Activated CD4-positive, alpha-beta T cell treated with anti-CD3 and anti-CD28 coated beads for 36 hours (primary cell): ENCODE measurements around the gene PEX19. TPM values are rescaled to one million over a fixed set of nuclear protein-coding genes. Genes with fewer than 3 reads are reported as not detected.
A peak's percentile ranks its signal among the peaks of the same experiment; 100 is the strongest.
"Not testable (repeated sequence)": the region's sequence is repeated elsewhere in the genome, so short reads cannot be mapped to it uniquely, and the experiment has no call there.

Experiments used
- ATAC-seq: fragments of 200-7000 bp; cut with Tn5 transposase; one replicate; pipeline ENCODE4 v1.10.0; 2021; ENCODE audit warnings: mild to moderate bottlenecking, moderate library complexity
- CTCF ChIA-PET: fragments of 350-600 bp; sonication (Branson Sonifier 250); formaldehyde crosslinking; loops from one replicate; lab custom pipeline; 2021; ENCODE audit warnings: antibody characterized with exemption; lab: Charles Lee
- POLR2A ChIA-PET: fragments of 350-600 bp; sonication (Branson Sonifier 250); formaldehyde crosslinking; loops from one replicate; lab custom pipeline; 2021; ENCODE audit warnings: antibody characterized with exemption, inconsistent platforms; lab: Charles Lee
- DNase-seq: peaks from one replicate; pipeline ENCODE4 v3.0.0-alpha.2; 2020
- H3K27ac Mint-ChIP-seq: one replicate; pipeline ENCODE4 v1.8.0; 2021; ENCODE audit warnings: mixed read lengths
- H3K27me3 Mint-ChIP-seq: one replicate; pipeline ENCODE4 v1.8.0; 2021; ENCODE audit warnings: mixed read lengths
- H3K36me3 Mint-ChIP-seq: one replicate; pipeline ENCODE4 v1.8.0; 2021; ENCODE audit warnings: low read depth, mixed read lengths
- H3K4me1 Mint-ChIP-seq: one replicate; pipeline ENCODE4 v1.8.0; 2021; ENCODE audit warnings: mixed read lengths
- H3K4me3 Mint-ChIP-seq: one replicate; pipeline ENCODE4 v1.8.0; 2021; ENCODE audit warnings: mild to moderate bottlenecking, moderate library complexity, mixed read lengths
- H3K9me3 Mint-ChIP-seq: one replicate; pipeline ENCODE4 v1.8.0; 2021; ENCODE audit warnings: low read depth, mixed read lengths
- intact Hi-C, 2 experiments: fragments of 100-400 bp; cut with DNase I in 1 of 2; cut with micrococcal nuclease in 1 of 2; formaldehyde crosslinking; loops; one replicate each; pipeline versions ENCODE4 v1.14.2 to v1.15.1; 2022 to 2024; cut with DNase I, micrococcal nuclease
- total RNA-seq, 2 experiments: library from RNA; stranded (reverse); gene quantifications; one replicate each; pipeline ENCODE4 v1.2.3, GENCODE V29; 2021

PEX19 gene
- total RNA-seq, 2 experiments from 2014 or later: 49.2 to 55.8 TPM

DNA sequence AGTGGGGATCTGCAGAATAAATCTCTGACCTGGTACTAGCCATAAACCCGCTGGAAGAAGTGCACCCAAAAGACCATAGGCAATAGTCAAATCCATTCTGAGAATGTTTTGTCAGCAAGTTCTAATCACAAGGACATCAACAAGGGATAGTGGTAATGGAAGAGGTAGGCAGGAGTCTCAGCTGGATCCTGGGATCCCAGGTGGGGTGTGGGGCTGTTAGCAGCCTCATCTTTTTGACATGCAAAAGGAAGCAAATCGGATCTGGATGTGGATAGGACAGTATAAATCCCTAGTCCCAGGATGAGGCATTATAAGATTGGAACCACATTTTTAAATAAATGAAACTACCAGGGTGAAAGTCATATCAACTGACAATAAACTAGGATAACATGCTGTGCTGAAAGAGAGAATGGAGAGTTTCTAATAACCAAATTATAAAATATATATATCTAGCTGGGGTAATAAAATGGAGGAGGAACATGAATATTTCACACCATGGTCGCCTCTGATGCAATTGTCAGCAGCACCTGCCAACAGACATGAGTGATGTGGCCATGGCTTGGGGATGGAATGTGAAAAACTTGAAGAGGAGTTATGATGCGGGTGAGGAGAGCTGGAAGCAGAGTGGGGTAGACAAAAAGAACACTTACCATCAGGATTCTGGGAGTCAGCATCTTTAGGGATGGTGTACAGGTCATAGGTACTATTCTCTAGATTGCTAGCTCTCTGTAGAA lies 23.7 kb upstream of the PEX19 start:
- no peak overlapping the region for H3K4me3 Mint-ChIP-seq
- H3K27me3 Mint-ChIP-seq: no peaks in the 10 kb centered on the region
- H3K27ac Mint-ChIP-seq: no peak overlapping the region
- H3K4me1 Mint-ChIP-seq: no peaks in the 10 kb centered on the region
- ATAC-seq (no peak), DNase-seq (no peak)
- intact Hi-C loops: no loop called here
- H3K36me3 Mint-ChIP-seq: peaks cover 52% of the 10 kb centered on the region
- ChIA-PET POLR2A (interaction anchor here (0.6 kb wide), 1 partner anchor 229 kb away, joined by 4 read pairs; no protein-coding TSS in a partner anchor), CTCF (interaction anchor here (0.7 to 4.0 kb wide), 3 partner anchors 10 to 30 kb away, joined by 3 to 10 read pairs (median 3); no protein-coding TSS in a partner anchor)
- H3K9me3 Mint-ChIP-seq: no peaks in the 10 kb centered on the region

DNA sequence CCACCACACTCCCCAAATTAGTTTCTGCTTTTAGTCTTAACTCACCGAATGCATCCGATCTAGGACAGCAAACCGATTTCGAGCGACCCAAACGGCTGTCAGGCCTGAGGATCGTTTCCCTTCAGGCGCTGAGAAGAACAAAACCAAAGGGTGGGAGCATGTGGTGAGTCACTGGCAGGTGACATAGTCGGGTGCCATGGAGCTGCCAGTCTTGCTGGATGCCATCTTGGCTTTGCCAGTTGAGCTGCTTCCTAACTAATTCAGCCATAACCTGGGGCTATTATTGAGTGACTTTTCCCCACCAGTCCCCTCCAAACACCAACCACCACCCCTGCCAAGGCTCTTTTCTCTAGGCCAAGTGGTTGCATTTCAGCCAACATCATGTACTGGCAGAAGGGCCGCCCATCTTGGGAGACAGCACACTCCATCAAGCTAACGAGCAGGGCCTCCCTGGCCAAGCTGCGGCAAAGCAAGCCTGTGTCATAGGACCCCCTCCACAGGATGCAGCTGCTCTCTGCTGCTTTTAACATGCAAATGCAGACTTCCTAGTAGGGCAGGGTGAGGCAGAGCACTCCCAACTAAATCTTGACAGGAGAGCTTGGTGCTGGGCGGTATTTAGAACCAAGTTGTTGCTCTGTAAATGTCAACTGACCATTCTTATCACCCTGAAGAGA lies 22.3 kb upstream of the PEX19 start:
- Mint-ChIP-seq H3K4me1 (no peaks in the 10 kb centered on the region), H3K36me3 (peaks cover 52% of the 10 kb centered on the region), H3K4me3 (no peak overlapping the region), H3K27me3 (no peaks in the 10 kb centered on the region), H3K27ac (no peak overlapping the region), H3K9me3 (no peaks in the 10 kb centered on the region)
- DNase-seq (no peak), ATAC-seq (no peak)
- ChIA-PET POLR2A (no interaction called here), CTCF (interaction anchor here (4.0 kb wide), 1 partner anchor 15 kb away, joined by 10 read pairs; no protein-coding TSS in a partner anchor)
- intact Hi-C loops: no loop called here

- Mint-ChIP-seq H3K27ac (no peak overlapping the region), H3K27me3 (no peaks in the 10 kb centered on the region), H3K36me3 (peaks cover 46% of the 10 kb centered on the region), H3K4me1 (no peaks in the 10 kb centered on the region), H3K4me3 (no peak overlapping the region), H3K9me3 (no peaks in the 10 kb centered on the region)
- intact Hi-C loops: no loop called here
- no peak for ATAC-seq
- ChIA-PET POLR2A (no interaction called here), CTCF (interaction anchor here (0.6 to 1.3 kb wide), 4 partner anchors 9 to 847 kb away, joined by 3 to 4 read pairs (median 3); no protein-coding TSS in a partner anchor)
- no peak for DNase-seq
Measured at GRCh38 chr1:160300173-160300572, 15.2 kb upstream of the PEX19 start.

DNA sequence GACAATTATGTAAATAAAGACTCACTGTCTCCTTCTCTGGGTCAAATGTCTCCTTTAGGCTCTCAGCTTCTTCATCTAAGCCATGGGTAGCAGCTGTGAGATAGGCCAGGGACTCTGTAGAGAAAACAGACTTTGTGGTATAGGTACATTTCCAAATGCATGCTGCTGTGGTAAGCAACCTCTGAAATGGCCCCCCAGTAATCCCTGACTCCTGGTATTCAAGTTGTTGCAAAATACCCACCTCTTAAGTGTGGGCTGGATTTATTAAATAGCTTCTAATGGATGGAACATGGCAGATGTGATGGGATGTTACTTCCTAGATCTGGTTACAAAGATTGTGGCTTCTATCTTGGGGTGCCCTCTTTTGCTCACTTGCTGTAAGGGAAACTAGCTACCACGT lies 11.1 kb upstream of the PEX19 start:
- ATAC-seq: no peak
- Mint-ChIP-seq H3K4me3 (no peak overlapping the region), H3K27me3 (no peaks in the 10 kb centered on the region), H3K4me1 (peaks cover 2% of the 10 kb centered on the region), H3K9me3 (no peaks in the 10 kb centered on the region), H3K36me3 (peaks cover 67% of the 10 kb centered on the region), H3K27ac (no peak overlapping the region)
- no peak for DNase-seq
- intact Hi-C loops: no loop called here
- POLR2A ChIA-PET: no interaction called here
- CTCF ChIA-PET: interaction anchor here (1.3 kb wide), 2 partner anchors 52 to 102 kb away, joined by 3 to 4 read pairs; no protein-coding TSS in a partner anchor

GRCh38 chr1:160293020-160293968 lies 8.4 kb upstream of the PEX19 start:
- ChIA-PET CTCF (interaction anchor here (1.0 to 4.6 kb wide), 20 partner anchors 9 to 215 kb away, joined by 3 to 49 read pairs (median 8); partner anchors contain the start of genes DCAF8 and PEX19), POLR2A (no interaction called here)
- peaks cover 67% of the 10 kb centered on the region for H3K36me3 Mint-ChIP-seq
- peaks cover 2% of the 10 kb centered on the region for H3K4me1 Mint-ChIP-seq
- DNase-seq (no peak), ATAC-seq (no peak)
- no peaks in the 10 kb centered on the region for H3K27me3 Mint-ChIP-seq
- H3K9me3 Mint-ChIP-seq: no peaks in the 10 kb centered on the region
- no peak overlapping the region for H3K4me3 Mint-ChIP-seq
- H3K27ac Mint-ChIP-seq: no peak overlapping the region
- intact Hi-C loops: no loop called here

GRCh38 chr1:160291248-160292220 lies 6.6 kb upstream of the PEX19 start:
- Mint-ChIP-seq H3K4me1 (peaks cover 2% of the 10 kb centered on the region), H3K27ac (no peak overlapping the region), H3K36me3 (peaks cover 53% of the 10 kb centered on the region), H3K9me3 (no peaks in the 10 kb centered on the region), H3K27me3 (no peaks in the 10 kb centered on the region), H3K4me3 (no peak overlapping the region)
- peak; percentile 76 for DNase-seq
- ChIA-PET CTCF (interaction anchor here (0.5 to 4.6 kb wide), 74 partner anchors 8 to 665 kb away, joined by 3 to 49 read pairs (median 5); partner anchors contain the start of genes DCAF8 and PEA15), POLR2A (interaction anchor here (0.6 to 1.5 kb wide), 5 partner anchors 29 to 475 kb away, joined by 3 to 4 read pairs (median 3); partner anchors contain the start of gene DCAF8)
- ATAC-seq: peak; percentile 98
- intact Hi-C loops: loop anchor here (1.0 kb wide), 2 partner anchors 98 to 190 kb away; no protein-coding TSS in a partner anchor

DNA sequence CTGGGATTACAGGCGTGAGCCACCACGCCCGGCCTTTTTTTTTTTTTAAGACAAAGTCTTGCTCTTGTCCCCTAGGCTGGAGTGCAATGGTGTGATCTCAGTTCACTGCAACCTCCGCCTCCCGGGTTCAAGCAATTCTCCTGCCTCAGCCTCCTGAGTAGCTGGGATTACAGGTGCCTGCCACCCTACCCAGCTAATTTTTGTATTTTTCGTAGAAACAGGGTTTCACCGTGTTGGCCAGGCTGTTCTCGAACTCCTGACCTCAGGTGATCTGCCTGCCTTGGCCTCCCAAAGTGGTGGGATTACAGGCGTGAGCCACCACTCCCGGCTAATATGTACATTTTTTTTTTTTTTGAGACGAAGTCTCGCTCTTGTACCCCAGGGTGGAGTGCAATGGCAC lies 2.8 kb upstream of the PEX19 start:
- H3K27me3 Mint-ChIP-seq, H3K9me3 Mint-ChIP-seq, intact Hi-C loops, H3K27ac Mint-ChIP-seq, H3K4me3 Mint-ChIP-seq, ATAC-seq, DNase-seq, POLR2A ChIA-PET: not testable (repeated sequence)
- H3K4me1 Mint-ChIP-seq: peaks cover 19% of the 10 kb centered on the region
- CTCF ChIA-PET: interaction anchor here (0.7 to 3.5 kb wide), 5 partner anchors 92 to 186 kb away, joined by 3 to 14 read pairs (median 4); no protein-coding TSS in a partner anchor
- peaks cover 30% of the 10 kb centered on the region for H3K36me3 Mint-ChIP-seq

DNA sequence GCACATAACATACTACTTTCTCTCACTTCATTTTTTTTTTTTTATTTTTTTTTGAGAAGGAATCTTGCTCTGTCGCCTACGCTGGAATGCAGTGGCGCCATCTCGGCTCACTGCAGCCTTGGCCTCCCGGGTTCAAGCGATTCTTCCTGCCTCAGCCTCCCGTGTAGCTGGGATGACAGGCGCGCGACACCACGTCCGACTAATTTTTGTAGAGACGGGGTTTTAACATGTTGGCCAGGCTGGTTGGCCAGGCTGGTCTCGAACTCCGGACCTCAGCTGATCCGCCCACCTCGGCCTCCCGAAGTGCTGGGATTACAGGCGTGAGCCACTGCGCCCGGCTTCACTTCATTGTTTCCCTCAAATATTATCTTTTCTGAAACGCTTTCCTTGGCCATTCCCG lies 573 bp upstream of the PEX19 start:
- Mint-ChIP-seq H3K36me3 (peaks cover 32% of the 10 kb centered on the region), H3K27ac (no peak overlapping the region)
- ATAC-seq: no peak

GRCh38 chr1:160284220-160284781 lies 632 bp downstream of the PEX19 start:
- ChIA-PET POLR2A (interaction anchor here (0.6 to 2.3 kb wide), 3 partner anchors 10 to 186 kb away, joined by 3 to 15 read pairs (median 4); partner anchors contain the start of genes DCAF8 and IGSF8), CTCF (interaction anchor here (0.7 to 2.4 kb wide), 12 partner anchors 10 to 238 kb away, joined by 3 to 11 read pairs (median 4); partner anchors contain the start of genes DCAF8 and IGSF8)
- DNase-seq: peak; percentile 25
- Mint-ChIP-seq H3K27me3 (no peaks in the 10 kb centered on the region), H3K36me3 (peaks cover 32% of the 10 kb centered on the region), H3K4me3 (peak overlapping the region; percentile 86), H3K4me1 (peaks cover 18% of the 10 kb centered on the region), H3K27ac (peak overlapping the region; percentile 94), H3K9me3 (no peaks in the 10 kb centered on the region)
- peak; percentile 36 for ATAC-seq
- intact Hi-C loops: loop anchor here in 1 of 2 experiments (2.0 kb wide), 1 partner anchor 58 kb away; the partner anchor contains the start of genes COPA and NCSTN

More for the DNA sequence above, 573 bp upstream of the PEX19 start:
- DNase-seq: no peak
- ChIA-PET POLR2A (interaction anchor here (0.6 to 2.3 kb wide), 4 partner anchors 18 to 187 kb away, joined by 3 to 15 read pairs (median 3); partner anchors contain the start of genes DCAF8 and IGSF8), CTCF (interaction anchor here (0.6 to 2.4 kb wide), 14 partner anchors 9 to 238 kb away, joined by 3 to 11 read pairs (median 3); partner anchors contain the start of genes DCAF8 and IGSF8)
- Mint-ChIP-seq H3K4me1 (peaks cover 18% of the 10 kb centered on the region), H3K27me3 (no peaks in the 10 kb centered on the region), H3K9me3 (no peaks in the 10 kb centered on the region), H3K4me3 (peak overlapping the region; percentile 86)
- intact Hi-C loops: loop anchor here (1.0 to 2.0 kb wide), 7 partner anchors 22 to 254 kb away; partner anchors contain the start of genes COPA (in 2 of the 2), NCSTN (in 2 of the 2), PEA15 (in 2 of the 2) and DCAF8 (in 1 of the 2)
